Activated CD4-positive, alpha-beta memory T cell treated with anti-CD3 and anti-CD28 coated beads for 36 hours (primary cell): ENCODE measurements around the gene YARS1. TPM values are rescaled to one million over a fixed set of nuclear protein-coding genes. Genes with fewer than 3 reads are reported as not detected.

Experiments used
- CTCF ChIA-PET: fragments of 350-600 bp; sonication (Branson Sonifier 250); formaldehyde crosslinking; loops from one replicate; lab custom pipeline; 2021; ENCODE audit warnings: antibody characterized with exemption, inconsistent platforms; lab: Charles Lee
- POLR2A ChIA-PET: fragments of 350-600 bp; sonication (Branson Sonifier 250); formaldehyde crosslinking; loops from one replicate; lab custom pipeline; 2021; ENCODE audit warnings: antibody characterized with exemption; lab: Charles Lee
- DNase-seq: peaks from one replicate; pipeline ENCODE4 v3.0.0-alpha.2; 2020
- H3K27ac Mint-ChIP-seq: one replicate; pipeline ENCODE4 v1.8.0; 2021; ENCODE audit warnings: mixed read lengths
- H3K27me3 Mint-ChIP-seq: one replicate; pipeline ENCODE4 v1.8.0; 2021; ENCODE audit warnings: mixed read lengths
- H3K36me3 Mint-ChIP-seq: one replicate; pipeline ENCODE4 v1.8.0; 2021; ENCODE audit warnings: mixed read lengths
- H3K4me1 Mint-ChIP-seq: one replicate; pipeline ENCODE4 v1.8.0; 2021; ENCODE audit warnings: low read depth, mixed read lengths
- H3K4me3 Mint-ChIP-seq: one replicate; pipeline ENCODE4 v1.8.0; 2021; ENCODE audit warnings: mild to moderate bottlenecking, mixed read lengths
- H3K9me3 Mint-ChIP-seq: one replicate; pipeline ENCODE4 v1.8.0; 2021; ENCODE audit warnings: mixed read lengths
- intact Hi-C: fragments of 100-400 bp; cut with micrococcal nuclease; formaldehyde crosslinking; loops from one replicate; pipeline ENCODE4 v1.15.1; 2023
- total RNA-seq, 2 experiments: library from RNA; stranded (reverse); gene quantifications; one replicate each; pipeline ENCODE4 v1.2.3, GENCODE V29; 2021

The YARS1 gene
- total RNA-seq: 100 to 1,000 TPM; 208 to 213 TPM

DNA sequence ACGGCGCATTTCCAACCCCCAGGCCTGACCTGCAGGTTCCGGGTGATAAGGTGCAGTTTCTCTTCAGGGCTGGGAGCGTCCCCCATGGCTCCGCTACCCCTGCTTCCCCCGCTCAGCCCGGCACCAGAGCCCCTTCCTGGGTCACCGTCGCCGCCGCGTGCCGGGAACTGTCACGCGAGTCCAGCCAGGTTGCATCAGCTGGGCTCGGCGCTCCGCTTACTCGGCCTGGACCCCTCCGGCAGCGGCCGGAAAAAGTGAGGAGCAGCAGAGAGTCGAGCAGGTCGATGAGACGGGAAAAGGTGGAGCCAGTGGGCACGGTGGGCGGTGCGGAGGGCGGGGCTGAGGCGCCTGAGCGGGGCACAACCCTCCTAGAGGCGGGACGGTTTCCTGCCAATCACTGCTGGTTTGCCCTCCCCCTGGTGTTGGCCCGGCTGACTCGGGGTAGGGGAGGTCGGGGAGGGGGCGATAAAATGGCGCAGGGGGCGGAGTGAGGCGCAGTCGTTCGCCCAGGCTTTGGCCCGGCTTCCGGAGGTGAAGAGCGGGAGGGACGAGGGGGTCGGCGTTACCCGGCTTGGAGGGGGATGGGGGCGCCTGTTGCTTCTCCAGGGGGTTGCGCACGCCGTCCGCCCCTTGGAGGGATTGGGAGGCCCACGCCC lies at the start of gene YARS1, which contains the start of gene S100PBP:
Gene YARS1, minus strand, starts transcription at position 200 of the 656 bp plus-strand sequence. Its CDS starts 114 bp downstream, at position 86.
Gene S100PBP, plus strand, starts transcription at position 495 of the 656 bp plus-strand sequence. CDS start 8,447 bp downstream, outside the sequence.
- H3K4me3 Mint-ChIP-seq: peak within 1 kb of the TSS; percentile 99
- H3K4me1 Mint-ChIP-seq: peaks cover 50% of the 10 kb centered on the region
- H3K27ac Mint-ChIP-seq: peak within 1 kb of the TSS; percentile 94
- CTCF ChIA-PET: interaction anchor here (1.4 kb wide), 1 partner anchor 105 kb away, joined by 5 read pairs; no protein-coding TSS in a partner anchor
- intact Hi-C loops: loop anchor here (1.0 kb wide), 5 partner anchors 18 to 310 kb away; partner anchors contain the start of genes RNF19B and ZBTB8OS
- DNase-seq: peak; percentile 100
- H3K36me3 Mint-ChIP-seq: peaks cover 30% of the 10 kb centered on the region
- no peaks in the 10 kb centered on the region for H3K27me3 Mint-ChIP-seq
- POLR2A ChIA-PET: interaction anchor here (1.3 to 2.3 kb wide), 3 partner anchors 9 to 166 kb away, joined by 3 to 13 read pairs (median 5); partner anchors contain the start of genes RBBP4 and ZBTB8OS
- H3K9me3 Mint-ChIP-seq: no peaks in the 10 kb centered on the region

DNA sequence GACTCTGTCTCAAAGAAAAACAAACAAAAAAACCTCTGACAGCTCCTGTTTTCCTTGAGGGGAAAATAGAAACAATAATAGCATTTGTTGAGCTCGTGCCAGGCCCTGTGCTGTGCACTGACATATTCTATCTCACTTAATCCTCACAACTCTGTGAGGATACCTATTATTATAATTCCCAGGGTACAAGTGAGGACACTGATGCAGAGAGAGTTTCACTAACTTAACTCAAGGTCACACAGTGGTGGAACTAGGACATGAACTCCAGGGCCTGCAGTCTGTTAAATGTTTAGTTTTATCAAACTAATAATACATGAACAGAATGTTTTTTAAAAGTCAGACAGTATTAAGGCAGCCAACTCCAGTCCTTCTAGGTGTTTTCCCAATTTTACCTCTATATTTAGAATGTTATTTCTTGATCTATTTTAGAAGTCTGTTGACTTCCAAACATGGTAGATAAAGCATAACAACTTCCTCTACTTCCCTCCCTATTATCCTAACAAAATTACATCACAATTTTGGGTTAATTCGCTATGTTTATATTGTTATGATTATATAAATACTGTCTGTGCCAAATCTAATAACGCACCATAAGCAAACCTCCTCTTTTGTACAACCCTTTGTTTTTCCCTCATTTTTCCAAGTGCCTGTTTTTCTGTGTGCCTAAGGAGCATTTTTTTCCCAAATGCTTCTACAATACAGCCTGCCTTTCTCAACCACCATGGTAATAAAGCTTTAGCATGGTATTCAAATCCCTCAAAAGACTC lies 48.7 kb upstream of the YARS1 start:
- no peak for DNase-seq
- ChIA-PET POLR2A (no interaction called here), CTCF (interaction anchor here (1.5 to 2.0 kb wide), 2 partner anchors 21 to 154 kb away, joined by 4 to 6 read pairs; no protein-coding TSS in a partner anchor)
- H3K36me3 Mint-ChIP-seq: peaks cover 10% of the 10 kb centered on the region
- H3K27me3 Mint-ChIP-seq: peaks cover 12% of the 10 kb centered on the region
- peaks cover 5% of the 10 kb centered on the region for H3K4me1 Mint-ChIP-seq
- H3K27ac Mint-ChIP-seq: no peak overlapping the region
- intact Hi-C loops: no loop called here
- no peaks in the 10 kb centered on the region for H3K9me3 Mint-ChIP-seq
- H3K4me3 Mint-ChIP-seq: no peak overlapping the region

DNA sequence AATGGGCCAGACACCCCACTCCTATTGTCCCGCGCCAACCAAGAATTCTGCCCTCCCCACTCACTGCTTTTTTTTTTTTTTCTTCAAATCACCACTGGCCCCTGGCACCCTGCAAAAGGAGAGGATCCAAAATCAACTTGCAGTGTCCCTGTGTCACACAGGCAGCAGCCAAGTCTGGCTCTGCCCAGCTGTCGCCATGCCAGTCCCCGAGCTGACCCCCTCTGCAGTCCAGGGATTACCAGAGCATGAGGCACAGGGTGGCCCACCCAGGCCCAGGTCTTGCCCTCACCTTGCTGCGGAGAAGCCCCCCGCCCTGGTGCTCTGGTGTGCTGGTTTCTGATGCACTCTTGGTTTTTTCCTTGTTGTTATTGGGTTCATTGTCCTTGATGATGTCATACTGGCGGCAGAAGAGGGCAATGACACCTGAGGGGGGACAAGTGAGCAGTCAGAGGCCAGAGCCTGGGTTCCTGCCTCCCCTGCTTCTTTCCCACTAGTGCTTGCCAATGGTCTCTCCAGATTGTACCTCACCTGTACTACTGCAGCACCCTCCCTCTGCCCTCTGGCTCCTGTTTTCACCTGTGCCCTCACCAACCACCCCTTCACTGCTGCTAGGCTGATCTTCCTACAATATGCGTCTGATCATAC lies 47.3 kb upstream of the YARS1 start:
- ChIA-PET POLR2A (no interaction called here), CTCF (interaction anchor here (1.9 kb wide), 1 partner anchor 152 kb away, joined by 4 read pairs; no protein-coding TSS in a partner anchor)
- Mint-ChIP-seq H3K27me3 (peaks cover 5% of the 10 kb centered on the region), H3K36me3 (peaks cover 10% of the 10 kb centered on the region), H3K4me3 (no peak overlapping the region), H3K4me1 (no peaks in the 10 kb centered on the region), H3K27ac (no peak overlapping the region), H3K9me3 (no peaks in the 10 kb centered on the region)
- intact Hi-C loops: no loop called here
- DNase-seq: peak; percentile 4

GRCh38 chr1:32863881-32864245 lies 46.7 kb upstream of the YARS1 start:
- ChIA-PET POLR2A (interaction anchor here (0.6 kb wide), 1 partner anchor 27 kb away, joined by 3 read pairs; no protein-coding TSS in a partner anchor), CTCF (interaction anchor here (1.5 to 1.9 kb wide), 2 partner anchors 12 to 152 kb away, joined by 4 to 6 read pairs; no protein-coding TSS in a partner anchor)
- Mint-ChIP-seq H3K36me3 (peaks cover 10% of the 10 kb centered on the region), H3K4me1 (no peaks in the 10 kb centered on the region), H3K4me3 (no peak overlapping the region), H3K27me3 (no peaks in the 10 kb centered on the region), H3K9me3 (no peaks in the 10 kb centered on the region), H3K27ac (no peak overlapping the region)
- peak; percentile 4 for DNase-seq
- intact Hi-C loops: no loop called here

- H3K27me3 Mint-ChIP-seq: no peaks in the 10 kb centered on the region
- ChIA-PET CTCF (interaction anchor here (0.6 to 1.9 kb wide), 4 partner anchors 13 to 151 kb away, joined by 3 to 6 read pairs (median 4); no protein-coding TSS in a partner anchor), POLR2A (interaction anchor here (0.6 kb wide), 1 partner anchor 26 kb away, joined by 3 read pairs; no protein-coding TSS in a partner anchor)
- intact Hi-C loops: no loop called here
- no peaks in the 10 kb centered on the region for H3K9me3 Mint-ChIP-seq
- peak; percentile 2 for DNase-seq
- peaks cover 10% of the 10 kb centered on the region for H3K36me3 Mint-ChIP-seq
- no peaks in the 10 kb centered on the region for H3K4me1 Mint-ChIP-seq
- no peak overlapping the region for H3K27ac Mint-ChIP-seq
- H3K4me3 Mint-ChIP-seq: no peak overlapping the region
Observed at GRCh38 chr1:32863218-32863880, 46.2 kb upstream of the YARS1 start.

- no peak overlapping the region for H3K4me3 Mint-ChIP-seq
- H3K4me1 Mint-ChIP-seq: no peaks in the 10 kb centered on the region
- POLR2A ChIA-PET: no interaction called here
- CTCF ChIA-PET: interaction anchor here (0.6 to 3.2 kb wide), 6 partner anchors 10 to 150 kb away, joined by 3 to 17 read pairs (median 4); no protein-coding TSS in a partner anchor
- H3K27ac Mint-ChIP-seq: no peak overlapping the region
- intact Hi-C loops: no loop called here
- no peak for DNase-seq
- H3K36me3 Mint-ChIP-seq: peaks cover 11% of the 10 kb centered on the region
- H3K27me3 Mint-ChIP-seq: no peaks in the 10 kb centered on the region
- no peaks in the 10 kb centered on the region for H3K9me3 Mint-ChIP-seq
Observed at GRCh38 chr1:32861904-32862695, 44.9 kb upstream of the YARS1 start.

DNA sequence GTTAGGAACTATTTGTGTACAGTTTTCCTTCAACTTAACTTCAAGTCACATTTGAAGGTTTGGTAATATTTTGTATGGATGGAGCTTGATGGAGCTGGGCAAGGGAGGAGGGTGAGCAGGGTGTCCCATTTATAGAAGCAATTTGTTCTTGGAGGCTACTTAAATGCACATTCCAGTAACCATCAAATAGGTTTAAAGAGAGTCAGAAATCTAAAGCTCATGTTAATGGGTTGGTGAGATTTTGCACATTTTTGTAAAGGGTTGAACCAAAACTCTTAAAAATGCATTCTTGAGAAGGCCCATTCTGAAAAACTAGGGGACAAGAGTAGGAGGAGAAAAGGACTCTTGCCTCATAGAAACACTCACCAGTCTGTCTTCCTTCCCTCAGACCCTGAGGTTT lies 43.4 kb upstream of the YARS1 start:
- POLR2A ChIA-PET: no interaction called here
- intact Hi-C loops: no loop called here
- Mint-ChIP-seq H3K27me3 (no peaks in the 10 kb centered on the region), H3K36me3 (peaks cover 16% of the 10 kb centered on the region), H3K27ac (no peak overlapping the region), H3K4me1 (no peaks in the 10 kb centered on the region), H3K9me3 (no peaks in the 10 kb centered on the region), H3K4me3 (no peak overlapping the region)
- DNase-seq: no peak
- CTCF ChIA-PET: interaction anchor here (1.0 to 3.2 kb wide), 4 partner anchors 12 to 148 kb away, joined by 3 to 17 read pairs (median 4); no protein-coding TSS in a partner anchor

DNA sequence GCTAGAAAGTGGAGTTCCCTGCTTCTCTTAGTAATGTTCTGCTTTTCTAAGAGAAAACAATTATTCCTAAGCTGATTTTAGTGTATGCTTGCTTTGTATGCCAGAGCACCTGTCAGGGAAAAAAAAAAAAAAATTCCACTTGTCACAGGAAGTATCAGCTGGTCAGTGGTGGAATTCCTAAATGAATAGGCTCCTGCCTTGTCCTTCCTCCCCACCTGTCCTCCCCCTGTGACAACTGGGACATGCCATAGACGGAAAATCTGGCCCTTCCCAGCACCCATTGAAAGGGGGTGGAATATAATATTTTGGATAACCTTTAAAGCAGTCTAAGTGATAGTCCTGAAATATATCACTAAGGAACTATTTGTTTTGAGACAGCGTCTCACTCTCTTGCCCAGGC lies 42.8 kb upstream of the YARS1 start:
- H3K9me3 Mint-ChIP-seq: no peaks in the 10 kb centered on the region
- POLR2A ChIA-PET: no interaction called here
- DNase-seq: no peak
- H3K27ac Mint-ChIP-seq: no peak overlapping the region
- no peak overlapping the region for H3K4me3 Mint-ChIP-seq
- CTCF ChIA-PET: interaction anchor here (0.6 to 3.2 kb wide), 5 partner anchors 12 to 238 kb away, joined by 3 to 17 read pairs (median 3); no protein-coding TSS in a partner anchor
- H3K27me3 Mint-ChIP-seq: no peaks in the 10 kb centered on the region
- H3K36me3 Mint-ChIP-seq: peaks cover 17% of the 10 kb centered on the region
- no peaks in the 10 kb centered on the region for H3K4me1 Mint-ChIP-seq
- intact Hi-C loops: no loop called here

DNA sequence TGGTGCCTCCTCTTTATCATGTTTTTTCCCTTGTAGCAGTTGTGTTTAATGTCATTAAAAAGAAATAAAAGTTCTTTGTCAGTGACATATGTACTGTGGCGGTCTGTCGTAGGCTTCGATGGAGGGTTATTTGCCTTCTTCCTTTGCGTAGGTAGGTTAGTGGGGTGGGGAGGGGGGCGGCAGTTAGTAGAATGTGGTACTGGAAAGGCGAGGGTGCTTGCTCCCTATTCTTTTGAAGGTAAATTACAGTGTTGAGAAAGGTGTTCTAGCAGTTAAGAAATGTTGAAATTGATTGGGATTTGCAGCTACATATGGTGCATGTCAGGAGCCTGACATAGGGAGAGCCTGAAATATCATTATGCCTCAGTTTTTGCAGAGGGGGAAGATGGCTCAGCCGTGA lies 41.6 kb upstream of the YARS1 start:
- intact Hi-C loops: no loop called here
- Mint-ChIP-seq H3K9me3 (no peaks in the 10 kb centered on the region), H3K4me3 (no peak overlapping the region), H3K4me1 (no peaks in the 10 kb centered on the region), H3K36me3 (peaks cover 24% of the 10 kb centered on the region), H3K27me3 (no peaks in the 10 kb centered on the region), H3K27ac (no peak overlapping the region)
- CTCF ChIA-PET: interaction anchor here (3.2 kb wide), 1 partner anchor 13 kb away, joined by 17 read pairs; no protein-coding TSS in a partner anchor
- POLR2A ChIA-PET: no interaction called here
- no peak for DNase-seq

DNA sequence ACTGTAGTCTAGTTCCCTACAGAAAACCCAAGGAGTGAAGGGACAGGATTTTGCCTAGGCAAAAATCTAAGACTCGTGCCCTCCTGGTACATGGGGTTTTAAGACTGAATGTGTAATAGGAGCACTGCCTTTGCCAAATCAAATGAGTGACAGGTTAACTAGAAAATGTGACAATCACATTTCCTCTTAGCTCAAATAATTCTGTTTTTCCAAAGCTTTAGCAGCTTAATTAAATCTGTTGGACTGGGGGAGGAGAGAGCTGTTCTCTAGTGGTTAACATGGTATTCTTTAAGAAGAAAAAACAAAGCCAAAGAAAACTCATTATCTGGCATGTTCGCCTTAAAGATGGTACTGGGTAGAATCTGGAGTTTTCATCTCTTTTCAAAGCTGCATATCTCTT lies 41.0 kb upstream of the YARS1 start:
- CTCF ChIA-PET: no interaction called here
- intact Hi-C loops: no loop called here

More for the DNA sequence above, 41.0 kb upstream of the YARS1 start:
- H3K27me3 Mint-ChIP-seq: no peaks in the 10 kb centered on the region
- H3K9me3 Mint-ChIP-seq: no peaks in the 10 kb centered on the region
- no peak overlapping the region for H3K27ac Mint-ChIP-seq
- DNase-seq: no peak
- no peak overlapping the region for H3K4me3 Mint-ChIP-seq
- H3K4me1 Mint-ChIP-seq: no peaks in the 10 kb centered on the region
- POLR2A ChIA-PET: no interaction called here
- H3K36me3 Mint-ChIP-seq: peaks cover 27% of the 10 kb centered on the region
